ENCODE results near the gene MED27.

The MED27 gene

GRCh38 chr9:131888923-131889322 is 190.7 kb downstream of the MED27 start:
- Histone ChIP-seq H3K27me3 (ENCODE audit: insufficient read depth, low read length) (no peaks in the 10 kb centered on the region), H3K4me2 (ENCODE audit: low read length) (no peak overlapping the region), H3K9me3 (ENCODE audit: insufficient read depth, low read depth, low read length) (no peaks in the 10 kb centered on the region), H2AK5ac (ENCODE audit: low read length) (no peak overlapping the region), H3K14ac (ENCODE audit: low read length) (no peak overlapping the region), H3K4me1 (ENCODE audit: control insufficient read depth in 1 of 2, insufficient read depth in 2 of 2, low read length in 2 of 2) (no peaks in the 10 kb centered on the region), H2BK12ac (ENCODE audit: low read length) (no peak overlapping the region), H4K91ac (ENCODE audit: low read depth, low read length) (no peak overlapping the region), H3K4ac (ENCODE audit: low read depth, low read length) (no peak overlapping the region), H3K27ac (ENCODE audit: low read depth, low read length) (no peak overlapping the region), H4K12ac (ENCODE audit: low read depth, low read length) (no peak overlapping the region), H3K36me3 (ENCODE audit: control insufficient read depth in 1 of 2, insufficient read depth in 2 of 2, low read length in 2 of 2) (peaks cover 2 to 3% of the 10 kb centered on the region in 2 experiments), H2BK5ac (ENCODE audit: low read depth, low read length, poor library complexity) (no peak overlapping the region), H3K4me3 (ENCODE audit: low read depth, low read length) (no peak overlapping the region), H3K23ac (ENCODE audit: low read length) (no peak overlapping the region), H2AFZ (ENCODE audit: insufficient read depth, low read length, poor library complexity) (no peak overlapping the region), H3K79me1 (ENCODE audit: low read length) (no peaks in the 10 kb centered on the region), H3K9ac (ENCODE audit: low read length) (no peak overlapping the region), H3K18ac (ENCODE audit: low read length) (no peak overlapping the region), H3K79me2 (ENCODE audit: control insufficient read depth, insufficient read depth, low read length, poor library complexity) (no peaks in the 10 kb centered on the region), H4K8ac (ENCODE audit: low read depth, low read length) (no peak overlapping the region), H2BK120ac (ENCODE audit: insufficient read depth, low read length, poor library complexity) (no peak overlapping the region)
- DNase-seq: no peak
- no CpG with 5 or more reads among the region's 2 CpGs for WGBS (ENCODE audit: extremely low coverage, insufficient coverage, insufficient read length)

- H3K4ac ChIP-seq (ENCODE audit: low read depth, low read length): no peak overlapping the region
- no peaks in the 10 kb centered on the region for H3K9me3 ChIP-seq (ENCODE audit: insufficient read depth, low read depth, low read length)
- no CpG with 5 or more reads among the region's 2 CpGs for WGBS (ENCODE audit: extremely low coverage, insufficient coverage, insufficient read length)
- H3K79me1 ChIP-seq (ENCODE audit: low read length): no peaks in the 10 kb centered on the region
- H3K18ac ChIP-seq (ENCODE audit: low read length): no peak overlapping the region
- no peak overlapping the region for H3K4me2 ChIP-seq (ENCODE audit: low read length)
- H3K27me3 ChIP-seq (ENCODE audit: insufficient read depth, low read length): no peaks in the 10 kb centered on the region
- H3K4me1 ChIP-seq (ENCODE audit: control insufficient read depth in 1 of 2, insufficient read depth in 2 of 2, low read length in 2 of 2): no peaks in the 10 kb centered on the region
- H2AK5ac ChIP-seq (ENCODE audit: low read length): no peak overlapping the region
- no peak overlapping the region for H3K23ac ChIP-seq (ENCODE audit: low read length)
- no peak overlapping the region for H2AFZ ChIP-seq (ENCODE audit: insufficient read depth, low read length, poor library complexity)
- H3K14ac ChIP-seq (ENCODE audit: low read length): no peak overlapping the region
- H2BK5ac ChIP-seq (ENCODE audit: low read depth, low read length, poor library complexity): no peak overlapping the region
- no peak overlapping the region for H2BK12ac ChIP-seq (ENCODE audit: low read length)
- H3K4me3 ChIP-seq (ENCODE audit: low read depth, low read length): no peak overlapping the region
- no peak overlapping the region for H2BK120ac ChIP-seq (ENCODE audit: insufficient read depth, low read length, poor library complexity)
- no peak overlapping the region for H4K12ac ChIP-seq (ENCODE audit: low read depth, low read length)
- no peak overlapping the region for H3K9ac ChIP-seq (ENCODE audit: low read length)
- H4K91ac ChIP-seq (ENCODE audit: low read depth, low read length): no peak overlapping the region
- no peaks in the 10 kb centered on the region for H3K79me2 ChIP-seq (ENCODE audit: control insufficient read depth, insufficient read depth, low read length, poor library complexity)
- peaks cover 2 to 3% of the 10 kb centered on the region in 2 experiments for H3K36me3 ChIP-seq (ENCODE audit: control insufficient read depth in 1 of 2, insufficient read depth in 2 of 2, low read length in 2 of 2)
- no peak overlapping the region for H3K27ac ChIP-seq (ENCODE audit: low read depth, low read length)
- H4K8ac ChIP-seq (ENCODE audit: low read depth, low read length): no peak overlapping the region
- DNase-seq: no peak
These were observed 192.0 kb downstream of the MED27 start for GRCh38 chr9:131887680-131888079.

- Histone ChIP-seq H3K14ac (ENCODE audit: low read length) (no peak overlapping the region), H4K8ac (ENCODE audit: low read depth, low read length) (no peak overlapping the region), H2AK5ac (ENCODE audit: low read length) (no peak overlapping the region), H3K27ac (ENCODE audit: low read depth, low read length) (no peak overlapping the region), H3K36me3 (ENCODE audit: control insufficient read depth in 1 of 2, insufficient read depth in 2 of 2, low read length in 2 of 2) (peaks cover 2 to 3% of the 10 kb centered on the region in 2 experiments), H3K9me3 (ENCODE audit: insufficient read depth, low read depth, low read length) (no peaks in the 10 kb centered on the region), H3K27me3 (ENCODE audit: insufficient read depth, low read length) (no peaks in the 10 kb centered on the region), H3K4ac (ENCODE audit: low read depth, low read length) (no peak overlapping the region), H4K91ac (ENCODE audit: low read depth, low read length) (no peak overlapping the region), H4K12ac (ENCODE audit: low read depth, low read length) (no peak overlapping the region), H3K79me2 (ENCODE audit: control insufficient read depth, insufficient read depth, low read length, poor library complexity) (no peaks in the 10 kb centered on the region), H3K18ac (ENCODE audit: low read length) (no peak overlapping the region), H2BK120ac (ENCODE audit: insufficient read depth, low read length, poor library complexity) (no peak overlapping the region), H3K4me3 (ENCODE audit: low read depth, low read length) (no peak overlapping the region), H2AFZ (ENCODE audit: insufficient read depth, low read length, poor library complexity) (no peak overlapping the region), H3K23ac (ENCODE audit: low read length) (no peak overlapping the region), H3K4me1 (ENCODE audit: control insufficient read depth in 1 of 2, insufficient read depth in 2 of 2, low read length in 2 of 2) (no peaks in the 10 kb centered on the region), H3K4me2 (ENCODE audit: low read length) (no peak overlapping the region), H3K79me1 (ENCODE audit: low read length) (no peaks in the 10 kb centered on the region), H2BK5ac (ENCODE audit: low read depth, low read length, poor library complexity) (no peak overlapping the region), H2BK12ac (ENCODE audit: low read length) (no peak overlapping the region), H3K9ac (ENCODE audit: low read length) (no peak overlapping the region)
- DNase-seq: no peak
- WGBS (ENCODE audit: extremely low coverage, insufficient coverage, insufficient read length): no CpG with 5 or more reads among the region's 2 CpGs
These were observed 192.8 kb downstream of the MED27 start for GRCh38 chr9:131886826-131887225.

- Histone ChIP-seq H3K4ac (ENCODE audit: low read depth, low read length) (no peak overlapping the region), H3K4me1 (ENCODE audit: control insufficient read depth in 1 of 2, insufficient read depth in 2 of 2, low read length in 2 of 2) (no peaks in the 10 kb centered on the region), H3K9ac (ENCODE audit: low read length) (no peak overlapping the region), H3K4me3 (ENCODE audit: low read depth, low read length) (no peak overlapping the region), H3K36me3 (ENCODE audit: control insufficient read depth in 1 of 2, insufficient read depth in 2 of 2, low read length in 2 of 2) (no peaks in the 10 kb centered on the region), H2BK120ac (ENCODE audit: insufficient read depth, low read length, poor library complexity) (no peak overlapping the region), H3K23ac (ENCODE audit: low read length) (peak overlapping the region; percentile 98), H3K9me3 (ENCODE audit: insufficient read depth, low read depth, low read length) (no peaks in the 10 kb centered on the region), H3K14ac (ENCODE audit: low read length) (no peak overlapping the region), H4K8ac (ENCODE audit: low read depth, low read length) (no peak overlapping the region), H3K79me1 (ENCODE audit: low read length) (no peaks in the 10 kb centered on the region), H2AFZ (ENCODE audit: insufficient read depth, low read length, poor library complexity) (no peak overlapping the region), H3K27ac (ENCODE audit: low read depth, low read length) (no peak overlapping the region), H4K91ac (ENCODE audit: low read depth, low read length) (no peak overlapping the region), H3K79me2 (ENCODE audit: control insufficient read depth, insufficient read depth, low read length, poor library complexity) (no peaks in the 10 kb centered on the region), H2BK5ac (ENCODE audit: low read depth, low read length, poor library complexity) (no peak overlapping the region), H4K12ac (ENCODE audit: low read depth, low read length) (no peak overlapping the region), H2BK12ac (ENCODE audit: low read length) (no peak overlapping the region), H3K4me2 (ENCODE audit: low read length) (no peak overlapping the region), H2AK5ac (ENCODE audit: low read length) (no peak overlapping the region), H3K27me3 (ENCODE audit: insufficient read depth, low read length) (no peaks in the 10 kb centered on the region), H3K18ac (ENCODE audit: low read length) (no peak overlapping the region)
- no CpG with 5 or more reads among the region's 6 CpGs for WGBS (ENCODE audit: extremely low coverage, insufficient coverage, insufficient read length)
- no peak for DNase-seq
These were observed 194.5 kb downstream of the MED27 start for GRCh38 chr9:131885144-131885609.

Data from trophoblast cell (in vitro differentiated cells and primary cell).